KBM-7 (cell line): ENCODE measurements around the gene PNMA5.
A peak's percentile ranks its signal among the peaks of the same experiment; 100 is the strongest.
"Not testable (repeated sequence)": the region's sequence is repeated elsewhere in the genome, so short reads cannot be mapped to it uniquely, and the experiment has no call there.

ENCODE experiments used
- DNase-seq: peaks from one replicate; pipeline ENCODE4 v3.0.0-alpha.2; 2015
- in situ Hi-C: fragments of 300-500 bp; cut with MboI; formaldehyde crosslinking; loops from 2 replicates; pipeline ENCODE4 v1.14.3; 2020; ENCODE audit warnings: low sequenced_read_pairs, low pct_unique_long_range_greater_than_20kb, mixed read lengths

PNMA5 gene

DNA sequence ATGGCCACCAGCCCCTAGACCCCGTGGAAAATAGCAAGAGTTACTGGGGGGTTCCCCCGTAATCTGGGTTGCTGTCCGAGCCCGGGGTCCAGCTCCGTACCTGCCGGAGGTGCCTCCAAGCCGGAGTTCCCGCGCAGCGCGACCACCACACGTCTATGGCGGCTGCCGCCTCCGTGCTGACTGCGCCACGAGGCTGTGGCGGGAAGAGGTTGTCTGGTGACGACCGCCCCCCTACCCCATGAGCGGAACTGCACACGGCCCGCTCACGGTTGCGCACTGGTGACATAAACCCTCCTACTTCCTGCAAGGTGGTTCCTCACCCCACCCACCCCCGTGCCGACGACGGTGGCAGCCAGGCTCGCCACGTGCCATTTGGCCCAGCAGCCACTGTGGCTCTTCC, at the start of gene PNMA5:
Gene PNMA5, minus strand, starts transcription at position 184 of the 400 bp plus-strand sequence. CDS start 2,518 bp downstream, outside the sequence.
- no peak for DNase-seq
- in situ Hi-C loops: no loop called here

DNA sequence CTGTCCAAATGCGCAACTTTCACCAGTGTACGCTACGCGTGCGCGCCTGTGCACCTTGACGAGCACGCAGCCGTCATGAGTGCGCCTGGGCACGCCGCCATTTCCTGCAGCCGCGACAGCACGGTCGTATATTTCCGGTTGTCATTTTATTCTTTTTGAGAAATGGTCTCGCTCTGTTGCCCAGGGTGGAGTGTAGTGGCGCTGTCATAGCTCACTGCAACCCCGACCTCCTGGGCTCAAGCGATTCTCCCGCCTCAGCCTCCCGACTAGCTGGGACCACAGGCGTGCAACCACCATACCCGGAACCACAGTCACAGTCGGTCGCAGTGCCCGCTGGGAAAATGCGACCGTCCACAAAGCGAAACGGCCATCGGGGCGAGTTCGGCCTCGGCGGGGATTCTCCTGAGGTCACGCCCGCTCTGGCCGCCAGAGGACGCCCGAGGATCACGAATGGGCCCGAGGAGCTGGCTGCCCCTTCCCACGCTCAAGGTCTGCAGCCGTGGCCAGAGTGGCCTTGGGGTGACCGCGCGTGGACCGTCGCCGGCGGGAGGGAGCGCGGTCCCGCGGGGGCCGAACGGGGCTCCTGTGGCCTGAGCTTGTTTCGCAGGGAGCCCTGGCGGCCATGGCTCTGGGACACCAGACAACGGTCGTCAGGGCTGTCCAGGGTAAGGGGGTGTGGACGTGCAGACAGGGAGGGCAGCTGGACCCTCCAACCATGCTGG, 38.6 kb upstream of the PNMA5 start:
- DNase-seq: peak; percentile 75
- in situ Hi-C loops: no loop called here

DNA sequence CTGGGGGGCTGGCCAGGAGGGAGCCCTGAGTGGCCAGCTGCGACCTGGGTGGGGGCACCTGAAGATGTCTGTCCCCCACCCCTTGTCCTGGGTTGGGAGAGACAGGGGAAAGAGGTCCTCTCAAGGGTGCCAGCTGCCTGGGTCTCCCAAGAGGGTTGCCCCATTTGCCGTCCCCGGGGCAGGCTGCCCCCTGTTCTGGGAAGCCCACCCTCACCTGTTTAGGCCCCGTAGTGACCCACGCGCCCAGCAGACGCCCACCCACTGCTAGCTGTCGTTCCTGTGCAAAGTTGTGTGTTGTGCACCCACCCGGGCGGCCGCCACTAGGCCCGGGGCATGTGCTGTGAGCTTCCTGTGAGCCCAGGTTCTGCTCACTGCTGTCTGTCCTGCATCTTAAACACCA, 36.9 kb upstream of the PNMA5 start:
- in situ Hi-C loops: no loop called here
- no peak for DNase-seq

DNA sequence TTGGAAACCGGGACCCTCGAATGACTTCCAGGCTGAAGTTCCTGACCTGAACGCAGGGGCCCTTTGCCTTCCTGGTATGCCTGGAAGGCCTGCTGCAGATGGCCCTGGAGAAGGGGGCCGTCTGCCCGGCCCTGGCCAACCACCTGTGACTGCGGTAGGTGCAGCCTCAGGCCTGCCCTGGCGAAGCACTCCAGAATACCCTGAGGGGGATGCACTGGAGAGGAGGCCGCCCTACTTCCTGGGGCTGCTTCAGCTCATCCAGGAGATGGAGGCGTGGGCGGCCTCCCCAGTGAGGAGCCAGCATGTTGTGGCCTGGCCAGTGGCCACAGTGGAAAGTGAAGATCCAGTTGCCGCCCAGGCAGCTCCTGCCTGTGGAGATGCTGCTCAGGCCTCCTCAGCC, 36.0 kb upstream of the PNMA5 start:
- in situ Hi-C loops: no loop called here
- DNase-seq: no peak

DNA sequence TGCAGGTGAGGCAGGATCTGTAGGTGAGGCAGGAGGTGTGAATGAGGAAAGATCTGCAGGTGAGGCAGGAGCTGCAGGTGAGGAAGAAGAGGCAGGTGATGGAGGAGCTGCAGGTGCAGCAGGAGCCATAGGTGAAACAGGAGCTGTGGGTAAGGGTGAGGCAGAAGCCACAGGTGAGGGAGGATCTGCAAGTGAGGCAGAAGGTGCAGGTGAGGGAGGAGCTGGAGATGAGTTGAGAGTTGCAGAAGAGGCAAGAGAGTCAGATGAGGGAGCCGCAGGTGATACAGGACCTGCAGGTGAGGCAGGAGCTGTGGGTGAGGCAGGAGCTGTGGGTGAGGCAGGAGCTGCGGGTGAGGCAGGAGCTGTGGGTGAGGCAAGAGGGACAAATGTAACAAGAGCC, 35.2 kb upstream of the PNMA5 start:
- in situ Hi-C loops: no loop called here

DNA sequence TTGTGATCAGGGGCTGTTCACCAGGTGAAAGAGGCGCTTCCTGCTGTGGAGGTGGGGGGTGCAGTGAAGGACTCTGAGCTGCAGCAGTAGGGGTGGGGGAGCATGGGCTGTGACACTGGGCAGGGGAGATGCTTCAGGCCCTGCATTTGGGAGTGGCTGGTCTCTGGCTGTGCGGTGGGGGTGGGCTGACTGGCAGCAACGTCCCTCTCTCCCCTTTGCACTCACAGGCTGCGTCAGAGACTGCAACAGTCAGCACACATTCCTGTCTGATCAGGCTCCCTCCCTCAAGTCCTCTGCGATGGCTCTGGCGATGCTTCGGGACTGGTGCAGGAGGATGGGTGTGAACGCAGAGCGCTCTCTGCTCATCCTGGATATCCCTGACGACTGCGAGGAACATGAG, 34.6 kb upstream of the PNMA5 start:
- in situ Hi-C loops, DNase-seq: not testable (repeated sequence)

More for the DNA sequence above, 35.2 kb upstream of the PNMA5 start:
- no peak for DNase-seq

DNA sequence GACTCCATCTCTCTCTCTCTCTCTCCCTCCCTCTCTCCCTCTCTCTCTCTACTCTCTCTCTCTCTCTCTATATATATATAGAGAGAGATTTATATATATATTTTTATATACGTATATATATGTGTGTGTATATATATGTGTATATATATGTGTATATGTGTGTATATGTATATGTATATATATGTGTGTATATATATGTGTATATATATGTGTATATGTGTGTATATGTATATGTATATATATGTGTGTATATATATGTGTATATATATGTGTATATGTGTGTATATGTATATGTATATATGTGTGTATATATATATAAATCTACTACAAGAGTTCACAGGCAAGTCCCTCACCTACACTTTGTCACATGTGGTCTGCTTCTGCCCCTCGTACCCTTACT, 32.6 kb upstream of the PNMA5 start:
- DNase-seq, in situ Hi-C loops: not testable (repeated sequence)

DNA sequence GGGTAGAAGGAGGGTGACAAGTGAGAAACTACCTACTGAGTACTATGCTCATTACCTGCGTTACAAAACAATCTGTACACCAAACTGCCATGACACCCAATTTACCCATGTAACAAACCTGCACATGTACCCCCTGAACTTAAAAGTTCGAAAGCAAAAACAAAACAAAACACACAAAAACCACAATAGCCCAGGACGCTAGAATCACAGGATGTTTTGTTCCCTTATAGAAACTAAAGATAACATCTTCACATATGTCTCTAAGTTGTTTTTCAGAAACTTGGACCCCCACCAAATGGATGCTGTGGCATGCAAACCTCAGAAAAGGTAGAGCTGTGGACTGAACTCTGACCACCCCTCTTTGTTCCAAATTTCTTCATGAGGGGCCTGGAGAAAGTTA, 25.2 kb upstream of the PNMA5 start:
- in situ Hi-C loops: no loop called here
- DNase-seq: no peak

DNA sequence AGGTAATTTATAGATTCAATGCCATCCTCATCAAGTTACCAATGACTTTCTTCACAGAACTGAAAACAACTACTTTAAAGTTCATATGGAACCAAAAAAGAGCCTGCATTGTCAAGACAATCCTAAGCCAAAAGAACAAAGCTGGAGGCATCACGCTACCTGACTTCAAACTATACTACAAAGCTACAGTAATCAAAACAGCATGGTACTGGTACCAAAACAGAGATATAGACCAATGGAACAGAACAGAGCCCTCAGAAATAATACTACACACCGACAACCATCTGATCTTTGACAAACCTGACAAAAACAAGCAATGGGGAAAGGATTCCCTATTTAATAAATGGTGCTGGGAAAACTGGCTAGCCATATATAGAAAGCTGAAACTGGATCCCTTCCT, 23.3 kb upstream of the PNMA5 start:
- in situ Hi-C loops, DNase-seq: not testable (repeated sequence)

DNA sequence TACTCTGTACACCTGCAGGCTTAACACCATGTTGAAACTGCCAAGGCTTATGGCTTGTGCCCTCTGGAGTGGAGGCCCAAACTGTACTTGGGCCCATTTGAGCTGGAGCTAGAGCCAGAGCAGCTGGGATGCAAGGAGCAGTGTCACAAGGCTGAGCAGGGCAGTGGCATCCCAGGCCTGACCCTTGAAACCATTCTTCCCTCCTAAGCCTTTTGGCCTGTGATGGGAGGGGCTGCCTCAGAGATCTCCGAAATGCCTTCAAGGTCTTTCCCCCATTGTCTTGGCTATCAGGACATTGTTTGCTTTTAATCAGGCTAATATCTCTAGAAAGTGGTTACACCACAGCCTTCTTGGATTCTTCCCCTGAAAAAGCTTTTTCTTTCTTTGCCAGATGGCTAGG, 10.9 kb upstream of the PNMA5 start:
- no peak for DNase-seq
- in situ Hi-C loops: no loop called here

DNA sequence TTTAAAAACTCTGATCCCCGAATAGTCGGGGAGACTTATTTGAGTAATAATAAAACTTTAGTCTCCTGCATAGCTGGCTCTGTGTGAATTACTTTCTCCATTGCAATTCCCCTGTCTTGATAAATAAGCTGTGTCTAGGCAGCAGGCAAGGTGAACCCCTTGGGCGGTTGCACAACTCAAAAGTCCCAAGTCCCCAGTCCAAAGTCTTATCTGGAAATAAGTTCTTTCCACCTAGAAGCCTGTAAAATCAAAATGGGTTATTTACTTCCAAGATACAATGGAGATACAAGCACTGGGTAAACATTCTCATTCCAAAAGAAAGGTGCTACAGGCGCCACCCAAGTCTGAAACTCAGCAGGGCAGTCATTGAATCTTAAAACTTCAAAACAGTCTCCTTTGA, 10.1 kb upstream of the PNMA5 start:
- DNase-seq: no peak
- in situ Hi-C loops: no loop called here

DNA sequence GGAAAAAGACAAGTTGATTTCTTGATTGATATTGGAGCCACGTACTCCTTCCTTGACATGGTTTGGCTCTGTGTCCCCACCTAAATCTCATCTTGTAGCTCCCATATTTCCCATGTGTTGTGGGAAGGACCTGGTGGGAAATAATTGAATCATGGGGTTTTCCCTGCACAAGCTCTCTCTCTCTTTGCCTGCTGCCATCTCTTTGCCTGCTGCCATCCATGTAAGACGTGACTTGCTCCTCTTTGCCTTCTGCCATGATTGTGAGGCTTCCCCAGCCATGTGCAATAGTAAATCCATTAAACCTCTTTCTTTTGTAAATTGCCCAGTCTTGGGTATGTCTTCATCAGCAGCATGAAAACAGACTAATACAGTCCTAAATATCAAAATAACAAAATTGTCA, 8.3 kb upstream of the PNMA5 start:
- in situ Hi-C loops: not testable (repeated sequence)

DNA sequence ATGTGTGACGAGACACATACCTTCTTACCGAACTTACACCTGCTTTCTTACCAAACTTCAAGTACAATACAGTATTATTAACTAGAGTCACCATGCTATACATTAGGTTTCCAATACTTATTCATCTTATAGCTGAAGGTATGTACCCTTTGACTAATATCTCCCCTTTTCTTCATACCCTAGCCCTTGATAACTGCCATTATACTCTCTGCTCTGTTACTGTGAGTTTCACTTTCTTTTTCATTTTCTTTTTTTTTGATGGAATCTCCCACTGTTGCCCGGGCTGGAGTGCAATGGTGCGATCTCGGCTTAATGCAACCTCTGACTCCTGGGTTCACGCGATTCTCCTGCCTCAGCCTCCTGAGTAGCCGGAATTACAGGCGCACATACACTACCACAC, 3.4 kb upstream of the PNMA5 start:
- in situ Hi-C loops: no loop called here

More for the DNA sequence above, 8.3 kb upstream of the PNMA5 start:
- DNase-seq: not testable (repeated sequence)

DNA sequence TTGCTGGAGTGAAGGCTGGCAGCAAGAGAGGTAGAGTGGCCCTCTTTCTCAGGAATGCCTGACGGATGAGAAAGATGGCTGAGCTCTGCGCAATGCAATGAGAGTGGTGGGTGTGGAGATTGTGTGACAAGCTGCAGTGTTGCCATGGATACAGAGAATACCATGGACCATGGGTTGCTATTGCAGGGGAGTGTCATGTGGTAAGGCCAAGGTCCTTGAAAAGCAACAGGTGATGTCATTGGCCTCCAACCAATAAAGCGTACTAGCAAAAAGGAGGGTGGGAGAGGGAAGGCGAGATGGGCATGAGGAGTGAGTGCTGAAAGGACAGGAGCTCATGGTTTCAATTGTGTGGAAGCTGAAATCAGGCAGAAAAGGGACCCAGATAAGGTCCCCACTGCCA, 1.8 kb downstream of the PNMA5 start:
- in situ Hi-C loops: no loop called here

More for the DNA sequence above, 3.4 kb upstream of the PNMA5 start:
- no peak for DNase-seq

DNA sequence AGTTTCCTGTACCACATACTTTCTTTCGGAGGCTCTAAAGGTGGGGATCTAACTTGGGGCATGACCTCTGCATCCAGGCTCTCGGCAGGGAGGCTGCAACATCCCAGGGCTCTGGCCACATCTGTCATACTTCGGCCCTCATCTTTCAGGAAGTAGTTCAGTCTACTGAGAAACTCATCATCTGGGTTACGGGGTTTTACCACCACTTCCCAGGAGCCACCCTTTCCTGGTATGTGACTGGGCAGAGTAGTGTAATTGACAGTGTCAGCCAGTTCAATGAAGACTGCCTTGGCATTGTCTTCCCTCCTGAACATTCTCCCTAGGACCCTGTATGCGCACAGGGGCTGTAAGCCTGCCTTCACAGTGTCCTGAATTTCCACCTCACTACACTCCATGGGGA, 2.8 kb downstream of the PNMA5 start:
- in situ Hi-C loops: no loop called here
- DNase-seq: no peak

More for the DNA sequence above, 1.8 kb downstream of the PNMA5 start:
- no peak for DNase-seq

DNA sequence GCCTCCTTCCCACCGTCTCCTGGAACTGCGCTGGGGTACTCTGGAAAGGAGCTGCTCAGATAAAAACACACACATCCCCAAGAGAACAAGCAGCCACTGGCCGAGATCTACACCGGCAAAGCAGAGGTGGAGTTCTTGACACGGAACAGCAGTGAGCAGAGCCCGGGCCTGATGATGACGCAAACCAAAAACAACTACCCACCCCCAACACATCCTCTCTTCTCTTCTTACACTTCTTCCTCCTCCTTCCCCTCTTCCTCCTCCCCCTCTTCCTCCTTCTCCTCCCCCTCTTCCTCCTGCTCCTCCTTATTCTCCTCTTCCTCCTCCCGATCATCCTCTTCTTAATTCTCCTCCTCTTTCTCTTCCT, 4.6 kb downstream of the PNMA5 start:
- in situ Hi-C loops: no loop called here
- DNase-seq: peak; percentile 17

DNA sequence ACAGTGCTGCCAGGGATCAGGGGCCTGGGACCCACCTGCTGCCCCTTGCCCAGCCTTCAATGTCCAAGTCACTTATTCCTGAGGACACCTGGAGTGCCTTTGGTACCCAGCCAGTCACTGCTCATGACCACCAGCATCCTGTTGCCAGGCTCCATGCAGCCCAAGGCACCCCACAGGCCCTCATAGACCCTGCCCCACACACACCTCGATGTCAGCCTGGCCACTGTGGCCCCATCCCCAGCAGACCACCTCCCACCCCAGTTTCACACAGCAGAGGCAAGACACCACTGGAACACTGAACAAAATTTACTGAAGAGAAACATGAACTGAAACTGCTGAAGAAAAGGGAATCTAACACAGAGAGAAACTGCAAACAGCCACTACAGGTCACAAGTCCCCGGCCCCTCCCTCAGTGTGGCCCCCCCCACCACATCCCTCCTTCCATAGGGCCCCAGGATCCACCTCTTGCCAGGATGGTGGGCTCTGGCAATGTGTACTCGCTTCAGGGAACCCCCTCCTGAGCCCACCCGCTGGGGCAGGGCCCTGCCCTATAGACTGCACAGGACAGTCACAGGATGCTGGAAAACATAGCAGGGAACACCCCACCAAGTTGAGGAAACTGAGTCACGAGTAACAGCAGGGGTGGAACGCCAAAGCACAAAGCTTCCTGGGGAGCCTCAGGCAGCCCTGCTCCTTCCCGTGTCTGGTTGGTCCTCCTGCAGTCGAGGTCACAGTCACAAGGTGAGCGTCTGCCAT, 5.2 kb downstream of the PNMA5 start:
- in situ Hi-C loops: no loop called here
- no peak for DNase-seq

DNA sequence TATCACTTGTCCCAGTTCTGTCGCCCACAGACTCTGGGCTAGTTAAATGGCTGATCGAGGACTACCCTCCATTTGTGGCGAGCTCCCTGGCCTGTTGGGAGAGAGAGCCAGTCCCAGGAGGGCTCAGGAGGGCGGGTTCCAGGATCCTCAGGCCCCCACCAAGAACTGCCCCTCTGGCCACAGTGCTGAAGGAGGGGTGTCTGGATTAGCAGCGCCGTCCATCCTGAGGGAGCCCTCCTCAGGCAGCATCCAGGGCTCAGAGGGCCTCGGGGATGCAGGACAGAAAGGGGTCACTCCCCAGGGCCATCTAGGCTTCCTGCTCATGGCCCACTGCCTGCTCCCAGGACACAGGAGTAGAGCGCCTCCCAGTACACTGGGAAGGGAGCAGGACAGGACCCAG, 6.1 kb downstream of the PNMA5 start:
- in situ Hi-C loops: no loop called here
- DNase-seq: no peak

DNA sequence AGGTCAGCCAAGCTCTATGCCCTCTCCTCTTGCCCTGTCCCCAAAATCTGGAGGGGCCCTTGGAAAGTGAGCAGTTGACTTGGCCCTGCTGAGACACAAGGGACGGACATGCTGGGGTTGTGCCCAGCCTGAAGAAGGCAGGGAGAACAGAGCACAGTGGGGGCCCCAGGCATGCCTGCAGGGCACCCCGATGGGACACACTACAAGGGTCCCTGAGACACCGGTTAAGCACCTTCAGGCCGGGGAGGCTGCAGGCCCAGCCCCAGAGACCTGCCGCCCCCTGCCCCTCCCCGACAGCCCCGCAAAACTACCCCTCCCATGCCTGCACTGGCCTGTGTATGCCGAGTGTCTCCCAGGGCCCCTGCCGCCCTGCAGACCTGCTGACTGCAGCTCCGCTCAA, 6.8 kb downstream of the PNMA5 start:
- in situ Hi-C loops, DNase-seq: not testable (repeated sequence)

DNA sequence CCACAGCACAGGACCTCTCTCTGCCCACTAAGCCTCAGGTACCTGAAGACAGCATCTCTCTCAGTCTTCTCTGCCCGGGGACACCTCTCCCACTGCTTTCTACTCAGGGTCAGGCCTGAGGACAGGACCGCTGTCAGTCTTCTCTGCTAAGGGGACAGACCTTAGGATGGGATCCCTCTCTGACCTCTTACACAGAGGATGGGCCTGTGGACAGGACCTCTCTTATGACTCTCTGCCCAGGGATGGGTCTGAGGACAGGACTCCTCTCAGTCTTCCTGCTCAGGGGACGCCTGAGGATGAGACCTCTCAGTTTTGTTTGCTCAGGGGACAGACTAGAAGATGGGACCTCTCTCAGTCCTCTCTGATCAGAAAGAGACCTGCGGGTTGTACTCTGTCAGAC, 8.5 kb downstream of the PNMA5 start:
- in situ Hi-C loops, DNase-seq: not testable (repeated sequence)
